K562 (cell line): ENCODE data around the gene MYADML2. TPM values are rescaled to one million over a fixed set of nuclear protein-coding genes. Genes with fewer than 3 reads are reported as not detected.
A peak's percentile ranks its signal among the peaks of the same experiment; 100 is the strongest.

ENCODE experiments used
- ATAC-seq: fragments of 200-7000 bp; cut with Tn5 transposase; 3 replicates; pipeline ENCODE4 v1.9.1; 2020; ENCODE audit warnings: moderate library complexity
- BruUV-seq: library from RNA; stranded (reverse); fragments of 400-500 nt; replicated peaks from 2 replicates; lab custom pipeline; 2021; lab: Mats Ljungman, UMichigan
- CTCF ChIA-PET: fragments of 300-600 bp; formaldehyde crosslinking; extraction: SDS; loops from one replicate; lab custom pipeline; 2021; ENCODE audit warnings: low intra/inter-chr PET ratio; lab: Yijun Ruan, JAX
- POLR2A ChIA-PET: fragments of 300-600, 350-650 bp; sonication (Branson Sonifier 250); formaldehyde crosslinking; extraction: SDS; loops from one replicate; lab custom pipeline; 2021; ENCODE audit warnings: antibody characterized with exemption, inconsistent platforms; lab: Yijun Ruan, JAX
- DNase-seq, 4 experiments: peaks; one replicate each; pipeline versions ENCODE4 v3.0.0 to v3.0.0-alpha.2; 2011 to 2018; ENCODE audit warnings: low spot score in 3 of 4, mixed read lengths in 3 of 4; ENCODE audit errors: extremely low read depth in 1 of 4
- FAIRE-seq: peaks from 2 replicates; lab custom pipeline; 2011; peaks lifted over from hg19 to GRCh38; lab: Jason Lieb, UNC
- H2AFZ ChIP-seq: 2 replicates; pipeline ENCODE4 v1.6.0; 2011; ENCODE audit warnings: low read depth, low read length, control low read depth, inconsistent platforms
- H3K27ac ChIP-seq: fragments of 200-600 bp; 3 replicates; pipeline ENCODE4 v1.8.0; 2011; ENCODE audit warnings: low read depth, mild to moderate bottlenecking, control low read depth, inconsistent platforms, low read length, moderate library complexity, mixed read lengths; ENCODE audit errors: extremely low read depth
- H3K27me3 ChIP-seq, 2 experiments: fragments of 300-600 bp in 1 of 2; 2 replicates in 1 of 2; 3 replicates in 1 of 2; pipeline versions ENCODE4 v1.6.0 to v1.8.0; 2011; ENCODE audit warnings: inconsistent platforms in 2 of 2, low read length in 2 of 2, mild to moderate bottlenecking in 1 of 2, mixed read lengths in 1 of 2, moderate library complexity in 1 of 2; ENCODE audit not compliant: control insufficient read depth in 2 of 2, insufficient read depth in 2 of 2
- H3K36me3 ChIP-seq: fragments of 300-600 bp; 3 replicates; pipeline ENCODE4 v1.8.0; 2011; ENCODE audit warnings: mild to moderate bottlenecking, low read length, inconsistent platforms; ENCODE audit not compliant: control insufficient read depth, insufficient read depth
- H3K4me1 ChIP-seq, 2 experiments: fragments of 200-600 bp in 1 of 2; replicated peaks in 1 of 2; 2 replicates in 1 of 2; 3 replicates in 1 of 2; pipeline versions ENCODE4 v1.5.1 to v1.8.0; 2011; ENCODE audit warnings: inconsistent platforms in 2 of 2, low read length in 2 of 2, mild to moderate bottlenecking in 1 of 2, mixed read lengths in 1 of 2, moderate library complexity in 1 of 2; ENCODE audit not compliant: control insufficient read depth in 2 of 2, insufficient read depth in 2 of 2
- H3K4me2 ChIP-seq: 2 replicates; pipeline ENCODE4 v1.6.1; 2011; ENCODE audit warnings: low read length, control low read depth, inconsistent platforms, mixed read lengths; ENCODE audit not compliant: insufficient read depth
- H3K4me3 ChIP-seq: fragments of 200-600 bp; sonication (generic), shearing (Covaris generic); 2 replicates; pipeline ENCODE4 v1.5.1; 2016; ENCODE audit warnings: control low read depth, inconsistent platforms
- H3K79me2 ChIP-seq: fragments of 200-600 bp; 3 replicates; pipeline ENCODE4 v1.8.0; 2011; ENCODE audit warnings: low read length, inconsistent platforms; ENCODE audit not compliant: control insufficient read depth, insufficient read depth
- H3K9ac ChIP-seq, 2 experiments: 2 replicates each; pipeline versions ENCODE4 v1.6.0 to v1.6.1; 2011; ENCODE audit warnings: low read depth in 2 of 2, low read length in 2 of 2, control low read depth in 1 of 2, inconsistent platforms in 1 of 2, mild to moderate bottlenecking in 1 of 2, mixed read lengths in 1 of 2; ENCODE audit not compliant: insufficient read depth in 1 of 2
- H3K9me1 ChIP-seq: one replicate; pipeline ENCODE4 v1.6.0; 2011; ENCODE audit warnings: inconsistent platforms, mild to moderate bottlenecking, low read length, moderate library complexity; ENCODE audit not compliant: control insufficient read depth, insufficient read depth
- H3K9me3 ChIP-seq: replicated peaks from 2 replicates; pipeline ENCODE4 v1.5.1; 2011; ENCODE audit warnings: low read depth, low read length, inconsistent platforms; ENCODE audit not compliant: control insufficient read depth, insufficient read depth
- H4K20me1 ChIP-seq: replicated peaks from 2 replicates; pipeline ENCODE4 v1.6.1; 2011; ENCODE audit warnings: low read length, inconsistent platforms, mixed read lengths; ENCODE audit not compliant: control insufficient read depth, insufficient read depth
- CREB1 ChIP-seq, 2 experiments: sonication (generic) in 1 of 2; formaldehyde crosslinking in 1 of 2; IDR thresholded peaks; 2 replicates each; pipeline versions ENCODE4 v1.6.1 to v1.8.0; 2012 to 2022; ENCODE audit warnings: inconsistent platforms in 1 of 2, mild to moderate bottlenecking in 1 of 2, missing genetic modification reagents in 1 of 2, moderate library complexity in 1 of 2
- POLR2G ChIP-seq: fragments of 200-400 bp; formaldehyde crosslinking; IDR thresholded peaks from 2 replicates; pipeline ENCODE4 v1.6.1; 2017; ENCODE audit warnings: low read depth, mild to moderate bottlenecking, antibody characterized with exemption, low read length, moderate library complexity
- RBFOX2 ChIP-seq: fragments of 200-400 bp; formaldehyde crosslinking; IDR thresholded peaks from 2 replicates; pipeline ENCODE4 v1.6.1; 2017; ENCODE audit warnings: low read depth, mild to moderate bottlenecking, low read length, moderate library complexity
- RFX1 ChIP-seq: fragments of 450-650 bp; IDR thresholded peaks from 2 replicates; pipeline ENCODE4 v1.6.1; 2016; ENCODE audit warnings: mild to moderate bottlenecking, moderate library complexity
- WGBS: fragments of 100-300 bp; shearing (Covaris generic); methylation state at CpG from one replicate; pipeline ENCODE4 v1.1.6; 2016; ENCODE audit warnings: low coverage, mixed read lengths; ENCODE audit not compliant: insufficient coverage; ENCODE audit errors: missing lambda C conversion rate; 5-methylcytosine and 5-hydroxymethylcytosine counted together
- in situ Hi-C: fragments of 300-500 bp; cut with MboI; formaldehyde crosslinking; loops from 4 replicates; pipeline ENCODE4 v1.15.0; 2018; ENCODE audit warnings: inconsistent platforms, mixed read lengths
- intact Hi-C: fragments of 100-400 bp; cut with micrococcal nuclease; formaldehyde crosslinking; loops from 2 replicates; pipeline ENCODE4 v1.14.2; 2022
- polyA plus RNA-seq, 8 experiments: library from polyadenylated mRNA; depleted of rRNA in 4 of 8; stranded (reverse) in 5 of 8; unstranded in 3 of 8; fragments of >200 nt; fragmentation: Nextera tagmentation in 2 of 8; fragmentation: Illumina TruSeq in 1 of 8; extraction: Ambion mirVana in 2 of 8; extraction: Trizol in 1 of 8; gene quantifications; 2 replicates each; pipeline versions ENCODE4 v1.2.1 to v1.2.3, GENCODE V29; 2011 to 2014; ENCODE audit warnings: inconsistent platforms in 1 of 8, missing spikeins in 1 of 8
- total RNA-seq, 7 experiments: library from RNA; depleted of rRNA in 6 of 7; stranded (reverse); fragments of >200 nt in 6 of 7; fragmentation: Illumina TruSeq in 2 of 7; extraction: Trizol in 2 of 7; gene quantifications; 2 replicates each; pipeline versions ENCODE4 v1.2.1 to v1.2.3, GENCODE V29; 2011 to 2021; ENCODE audit warnings: low replicate concordance in 1 of 7
- TF ChIP-seq, protein P1 (sequence below): sonication (generic); formaldehyde crosslinking; IDR thresholded peaks from 2 replicates; pipeline ENCODE4 v1.8.1; 2023; ENCODE audit warnings: mild to moderate bottlenecking, missing genetic modification reagents

The MYADML2 gene
- total and polyA plus RNA-seq, 9 of the 15 experiments (the other 6 are each of a cell fraction or from before 2014, with no cell fraction given): not detected

DNA sequence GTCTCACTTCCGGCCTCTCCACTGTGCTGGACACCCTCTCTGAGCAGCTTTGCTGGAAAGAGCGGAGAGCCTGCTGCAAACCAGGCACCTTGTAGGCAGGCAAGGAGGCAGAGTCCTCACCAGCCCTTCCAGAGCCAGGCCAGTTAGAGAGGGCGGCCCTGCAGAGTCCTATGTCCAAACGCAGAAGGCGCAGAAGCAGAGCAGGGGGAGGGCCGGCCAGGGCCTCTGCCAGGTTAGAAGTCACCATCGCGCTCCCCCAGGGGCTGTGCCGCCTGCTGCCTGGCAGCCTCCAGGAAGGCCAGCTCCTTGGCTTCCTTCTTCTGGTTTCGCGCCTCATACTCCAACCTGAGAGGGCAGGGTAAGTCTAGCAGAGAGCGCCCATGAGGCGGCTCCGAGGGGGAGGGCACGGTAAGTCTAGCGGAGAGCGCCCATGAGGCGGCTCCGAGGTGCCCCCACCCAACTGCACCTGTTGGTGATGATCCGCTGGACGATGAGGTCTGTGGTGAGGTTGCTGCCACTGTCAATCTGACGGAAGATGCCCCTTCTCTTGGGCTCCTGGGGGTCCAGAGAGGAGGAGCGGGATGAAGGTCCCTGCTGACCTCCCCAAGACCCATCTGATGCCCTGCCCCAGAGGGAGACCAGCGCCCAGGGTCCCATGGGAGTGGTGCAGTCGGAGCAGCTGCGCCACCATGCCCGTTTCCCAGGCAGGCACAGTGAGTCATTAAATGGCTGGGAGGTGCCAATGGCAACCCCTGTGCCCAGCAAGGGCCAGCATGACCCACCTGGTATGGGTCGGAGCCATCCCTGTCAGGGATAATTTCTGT is 42.2 kb downstream of the MYADML2 start:
- in situ Hi-C loops: no loop called here
- no peak overlapping the region for H3K27ac ChIP-seq
- H3K4me1 ChIP-seq: peaks cover 16 to 94% of the 10 kb centered on the region in 2 experiments
- WGBS: 92% methylated on average over 25 of the region's 28 CpGs
- TF ChIP-seq RBFOX2: peak; percentile 21; the same call in 1 of the 2 replicates
- TF ChIP-seq POLR2G: peak; percentile 50; the same call in 1 of the 2 replicates
- no peak for TF ChIP-seq CREB1 (IDR thresholded peaks at IDR 0.05)
- no peak for TF ChIP-seq CREB1 (CRISPR knock-in tag; IDR thresholded peaks at IDR 0.05)
- TF ChIP-seq, protein P1, sequence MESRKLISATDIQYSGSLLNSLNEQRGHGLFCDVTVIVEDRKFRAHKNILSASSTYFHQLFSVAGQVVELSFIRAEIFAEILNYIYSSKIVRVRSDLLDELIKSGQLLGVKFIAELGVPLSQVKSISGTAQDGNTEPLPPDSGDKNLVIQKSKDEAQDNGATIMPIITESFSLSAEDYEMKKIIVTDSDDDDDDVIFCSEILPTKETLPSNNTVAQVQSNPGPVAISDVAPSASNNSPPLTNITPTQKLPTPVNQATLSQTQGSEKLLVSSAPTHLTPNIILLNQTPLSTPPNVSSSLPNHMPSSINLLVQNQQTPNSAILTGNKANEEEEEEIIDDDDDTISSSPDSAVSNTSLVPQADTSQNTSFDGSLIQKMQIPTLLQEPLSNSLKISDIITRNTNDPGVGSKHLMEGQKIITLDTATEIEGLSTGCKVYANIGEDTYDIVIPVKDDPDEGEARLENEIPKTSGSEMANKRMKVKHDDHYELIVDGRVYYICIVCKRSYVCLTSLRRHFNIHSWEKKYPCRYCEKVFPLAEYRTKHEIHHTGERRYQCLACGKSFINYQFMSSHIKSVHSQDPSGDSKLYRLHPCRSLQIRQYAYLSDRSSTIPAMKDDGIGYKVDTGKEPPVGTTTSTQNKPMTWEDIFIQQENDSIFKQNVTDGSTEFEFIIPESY (CRISPR knock-in tag): peak; percentile 82
- no peak for TF ChIP-seq RFX1
- ChIA-PET CTCF (no interaction called here), POLR2A (interaction anchor here (0.6 to 1.2 kb wide), 5 partner anchors 12 to 1626 kb away, joined by 3 to 6 read pairs (median 3); no protein-coding TSS in a partner anchor)
- intact Hi-C loops: no loop called here
- peaks cover 3% of the 10 kb centered on the region for H3K9me1 ChIP-seq
- H3K27me3 ChIP-seq: no peaks in the 10 kb centered on the region
- H3K9me3 ChIP-seq: no peaks in the 10 kb centered on the region
- H3K4me2 ChIP-seq: no peak overlapping the region
- peaks cover 9% of the 10 kb centered on the region for H3K79me2 ChIP-seq
- TSS peak; percentile 38 for BruUV-seq
- FAIRE-seq (no peak), DNase-seq (no peak), ATAC-seq (no peak)
- 0 out of 4 replicates have a peak overlapping the region, but pooled peaks of 1 of the 2 experiments have one; percentile 4 for H3K9ac ChIP-seq
- H3K4me3 ChIP-seq: no peak overlapping the region
- H2AFZ ChIP-seq: no peak overlapping the region
- no peaks in the 10 kb centered on the region; the same call in 1 of the 2 replicates for H4K20me1 ChIP-seq
- H3K36me3 ChIP-seq: peaks cover 74% of the 10 kb centered on the region; the same call in 2 of the 3 replicates
